Myocyte (in vitro differentiated cells): ENCODE measurements around the gene RSRP1. TPM values are rescaled to one million over a fixed set of nuclear protein-coding genes. Genes with fewer than 3 reads are reported as not detected.
"Not testable (repeated sequence)": the region's sequence is repeated elsewhere in the genome, so short reads cannot be mapped to it uniquely, and the experiment has no call there.

Source experiments
- DNase-seq: peaks from one replicate; pipeline ENCODE4 v3.0.0-alpha.2; 2012; ENCODE audit warnings: low read depth
- polyA plus RNA-seq: library from polyadenylated mRNA; unstranded; fragments of >200 nt; gene quantifications from one replicate; pipeline ENCODE4 v1.2.1, GENCODE V29; 2012; ENCODE audit warnings: missing spikeins
- total RNA-seq: library from RNA; depleted of rRNA; stranded (reverse); fragments of >200 nt; gene quantifications from 2 replicates; pipeline ENCODE4 v1.2.3, GENCODE V29; 2014

RSRP1 gene, protein sequence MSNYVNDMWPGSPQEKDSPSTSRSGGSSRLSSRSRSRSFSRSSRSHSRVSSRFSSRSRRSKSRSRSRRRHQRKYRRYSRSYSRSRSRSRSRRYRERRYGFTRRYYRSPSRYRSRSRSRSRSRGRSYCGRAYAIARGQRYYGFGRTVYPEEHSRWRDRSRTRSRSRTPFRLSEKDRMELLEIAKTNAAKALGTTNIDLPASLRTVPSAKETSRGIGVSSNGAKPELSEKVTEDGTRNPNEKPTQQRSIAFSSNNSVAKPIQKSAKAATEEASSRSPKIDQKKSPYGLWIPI
- total RNA-seq, result 83.7 and 87.6 TPM in 2 replicates
- 42.5 TPM for polyA plus RNA-seq

DNA sequence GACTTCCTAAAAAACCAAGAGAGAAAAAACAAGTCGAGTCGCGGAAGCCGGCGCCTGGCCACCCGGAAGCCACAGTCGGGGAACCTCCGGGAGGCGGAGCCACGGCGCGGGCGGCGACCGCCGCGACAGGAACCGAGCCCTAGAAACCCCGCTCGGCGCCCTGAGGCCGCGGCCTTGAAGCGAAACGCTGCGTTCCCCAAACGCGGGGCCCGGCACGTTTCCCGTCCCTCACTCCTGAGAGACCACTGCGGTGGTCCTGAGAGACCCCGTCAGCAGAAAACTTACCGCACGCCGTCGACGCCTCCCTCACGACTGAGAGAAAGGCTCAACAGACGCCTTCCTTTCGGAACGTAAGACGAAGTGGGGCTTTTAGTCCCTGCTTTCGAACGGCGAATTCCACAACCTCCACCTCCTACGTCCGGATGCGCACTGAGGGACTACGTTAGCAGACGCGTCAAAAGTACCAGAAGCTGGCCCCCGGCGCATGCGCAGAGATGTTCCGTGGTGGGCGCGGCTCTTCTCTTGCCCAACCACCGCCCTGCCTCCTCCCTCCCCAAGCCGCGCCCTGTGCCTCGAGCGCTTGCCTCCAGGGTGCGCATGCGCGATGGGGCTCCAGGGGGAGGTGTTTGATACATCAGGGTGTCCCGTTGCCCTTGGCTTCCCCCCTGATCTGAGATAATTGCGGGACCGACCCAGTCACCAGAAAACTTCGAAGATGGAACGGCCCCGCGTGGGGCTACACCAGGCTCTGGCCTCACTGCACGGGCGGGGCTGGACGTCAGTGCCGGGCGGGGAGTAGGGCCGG lies at the start of gene RSRP1:
Gene RSRP1 (minus strand): TSS at position 431 of the 805 bp plus-strand sequence. CDS start 491 bp downstream, outside the sequence.
- DNase-seq, result peak; percentile 99

DNA sequence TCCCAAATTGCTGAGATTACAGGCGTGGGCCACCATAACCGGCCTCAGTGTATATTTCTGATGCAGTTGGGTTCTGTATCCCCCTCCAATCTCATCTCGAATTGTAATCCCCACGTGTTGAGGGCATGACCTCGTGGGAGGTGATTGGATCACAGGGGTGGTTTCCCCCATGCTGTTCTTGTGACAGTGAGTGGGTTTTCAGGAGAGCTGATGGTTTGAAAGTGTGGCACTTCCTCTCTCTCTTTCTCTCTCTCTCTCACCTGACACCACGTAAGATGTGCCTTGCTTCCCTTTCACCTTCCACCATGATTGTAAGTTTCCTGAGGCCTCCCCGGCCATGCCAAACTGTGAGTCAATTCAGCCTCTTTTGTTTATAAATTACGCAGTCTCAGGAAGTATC lies 49.2 kb upstream of the RSRP1 start:
- not testable (repeated sequence) for DNase-seq

DNA sequence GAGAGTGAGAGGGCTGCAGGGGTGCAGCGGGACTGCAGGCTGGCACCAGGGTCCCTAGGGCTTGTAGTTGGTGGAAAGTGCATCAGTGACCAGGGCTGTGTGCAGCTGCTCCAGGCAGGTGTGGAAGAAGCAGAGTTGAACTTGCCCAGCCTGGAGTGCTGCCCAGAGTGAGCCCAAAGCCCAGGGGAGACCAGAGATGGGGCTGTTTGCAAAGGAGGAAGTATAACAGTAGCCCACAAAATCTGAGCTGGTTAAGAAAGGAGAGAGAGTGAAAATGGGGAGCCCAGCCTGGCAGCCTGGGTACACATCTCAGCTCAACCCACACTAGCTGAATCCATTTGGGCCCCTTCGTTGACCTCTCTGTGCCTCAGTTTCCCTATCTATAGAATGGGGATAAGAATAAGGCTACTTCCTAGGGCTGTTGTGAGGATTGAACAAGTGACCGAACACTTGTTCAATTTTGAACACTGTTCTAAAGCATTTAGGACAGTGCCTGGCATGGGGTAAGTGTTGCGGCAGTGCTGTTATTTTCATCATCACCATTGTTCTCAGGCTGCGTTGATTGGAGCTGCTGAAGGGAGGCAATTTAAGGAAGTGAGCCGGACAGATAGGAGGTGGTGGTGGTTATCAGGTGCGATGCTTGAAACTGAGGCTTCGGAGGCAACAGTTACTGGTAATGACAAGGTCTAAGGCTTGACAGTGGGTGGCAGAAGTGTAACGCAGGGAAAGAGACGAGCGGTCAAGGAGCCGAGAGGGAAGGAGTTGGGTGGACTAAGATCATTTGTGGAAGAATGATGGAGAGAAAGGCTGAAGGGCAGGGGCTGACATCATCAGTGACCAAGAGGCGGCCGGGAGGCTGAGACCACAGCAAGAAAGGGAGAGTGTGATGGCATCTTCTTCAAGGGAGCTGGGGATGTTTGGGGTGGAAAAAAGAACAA lies 47.9 kb upstream of the RSRP1 start:
- not testable (repeated sequence) for DNase-seq

DNA sequence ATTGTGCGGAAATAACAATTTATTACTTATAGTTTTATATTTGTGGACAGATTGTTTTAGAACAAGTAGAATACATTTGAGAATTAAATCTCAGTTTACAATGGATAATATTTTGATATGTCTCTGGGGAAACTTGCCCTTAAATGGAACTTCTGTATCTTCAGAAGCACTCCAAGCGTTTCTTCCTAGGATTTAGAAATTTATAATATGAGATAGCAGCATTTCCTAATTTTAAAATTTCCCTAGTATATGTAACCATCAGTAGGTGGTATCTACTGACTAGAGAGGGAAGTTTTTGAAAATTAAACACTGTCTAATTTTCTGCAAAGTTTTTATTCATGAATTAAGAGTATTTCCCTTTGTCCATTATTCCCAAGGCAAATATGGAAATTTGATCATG lies 46.2 kb upstream of the RSRP1 start:
- DNase-seq, result not testable (repeated sequence)

DNA sequence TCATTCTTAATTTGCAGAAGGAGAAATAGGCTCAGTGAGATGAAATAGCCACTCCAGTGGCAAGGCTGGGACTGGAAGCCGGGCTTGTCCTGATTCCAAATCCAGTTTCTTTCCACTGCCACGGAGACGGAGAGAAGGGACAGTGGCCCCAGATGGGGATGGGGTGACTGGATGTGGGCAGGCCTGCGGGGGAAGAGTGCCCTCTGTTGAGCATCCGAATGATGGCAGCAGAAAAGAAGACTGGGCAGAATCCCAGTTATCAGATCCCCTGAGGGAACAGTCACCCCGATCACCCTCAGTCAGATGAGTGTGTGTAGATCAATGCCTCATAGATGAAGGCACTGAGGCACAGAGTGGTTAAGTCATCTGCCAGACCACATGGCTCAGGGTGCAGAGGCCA lies 42.8 kb upstream of the RSRP1 start:
- DNase-seq, result not testable (repeated sequence)

DNA sequence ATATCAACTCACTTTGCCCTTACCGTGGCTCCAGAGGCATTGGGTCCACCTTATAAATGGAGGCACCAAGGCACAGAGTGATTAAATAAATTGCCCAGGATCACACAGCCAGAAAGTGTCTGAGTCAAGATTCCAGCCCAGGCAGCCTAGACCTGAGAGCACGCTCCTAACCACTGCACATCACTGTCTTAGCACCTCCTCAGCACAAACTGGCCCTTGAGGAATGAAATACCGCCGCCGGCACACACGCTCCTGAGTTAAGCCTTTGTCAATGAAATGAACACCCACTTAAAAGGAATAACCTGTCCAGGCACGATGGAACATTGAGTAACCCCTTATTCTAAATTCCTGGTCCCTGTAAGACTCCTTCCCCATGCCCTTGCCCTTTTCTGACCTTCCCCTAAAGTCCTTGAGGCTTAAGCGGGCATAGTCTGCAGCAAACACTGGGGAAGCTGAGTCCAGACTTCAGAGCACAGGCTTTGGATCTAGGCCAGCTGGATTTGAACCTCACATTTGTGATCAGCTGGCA lies 41.4 kb upstream of the RSRP1 start:
- not testable (repeated sequence) for DNase-seq

DNA sequence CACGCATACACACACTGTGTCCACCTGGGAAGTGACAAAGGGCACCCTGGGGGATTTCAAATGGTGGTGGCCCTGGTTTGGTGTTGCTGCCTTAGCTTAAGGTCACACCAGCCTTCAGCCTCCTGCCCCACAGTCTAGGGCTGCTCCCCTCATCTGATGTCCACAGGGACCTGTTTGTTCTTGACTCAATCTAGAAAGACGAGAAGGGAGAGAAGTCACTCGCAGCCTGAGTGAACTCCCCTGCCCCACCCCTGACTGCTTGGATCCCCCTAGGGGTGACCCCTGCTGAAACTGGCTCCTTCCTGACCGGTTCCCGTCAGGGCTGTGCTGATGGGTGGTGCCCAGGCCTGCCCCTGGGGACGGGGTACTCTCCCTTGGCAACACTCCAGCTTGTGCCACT lies 39.9 kb upstream of the RSRP1 start:
- DNase-seq, result not testable (repeated sequence)

DNA sequence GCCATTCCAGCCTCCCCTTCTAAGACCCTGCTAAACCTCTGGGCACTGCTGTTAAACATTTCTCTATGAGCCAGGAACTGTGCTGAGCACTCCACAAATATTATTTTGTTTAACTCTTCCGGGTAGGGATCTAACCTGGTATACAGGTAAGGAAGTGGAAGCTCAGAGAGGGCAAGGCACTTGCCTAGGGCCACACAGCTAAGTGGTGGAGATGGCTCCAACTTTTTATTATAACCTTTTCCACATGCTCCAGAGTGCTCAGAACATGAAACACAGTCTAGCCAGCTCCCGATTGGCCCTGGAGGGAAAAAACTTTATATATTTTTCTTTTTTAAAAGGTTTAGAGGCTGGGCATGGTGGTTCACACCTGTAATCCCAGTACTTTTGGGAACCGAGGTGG lies 38.6 kb upstream of the RSRP1 start:
- DNase-seq, result not testable (repeated sequence)

DNA sequence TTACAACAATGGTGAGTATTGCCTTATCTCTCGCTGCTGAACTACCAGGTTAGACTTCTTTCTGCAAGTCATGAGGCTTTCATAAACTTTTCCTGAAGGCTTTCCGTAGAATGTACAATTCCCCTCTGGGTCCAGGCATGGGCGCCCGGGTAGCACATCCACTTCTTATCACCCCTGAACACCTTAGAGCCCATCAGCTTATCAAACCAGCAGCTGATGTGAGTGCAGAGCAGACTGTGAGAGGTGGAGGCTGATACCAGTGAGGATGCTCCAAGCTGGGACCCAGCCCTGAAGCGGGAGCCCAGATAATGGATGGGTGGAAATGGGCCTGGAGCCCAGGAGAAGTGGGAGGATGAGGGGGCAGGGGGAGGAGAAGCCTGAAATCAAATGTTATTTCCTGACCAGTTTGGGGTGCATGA lies 32.4 kb upstream of the RSRP1 start:
- not testable (repeated sequence) for DNase-seq

DNA sequence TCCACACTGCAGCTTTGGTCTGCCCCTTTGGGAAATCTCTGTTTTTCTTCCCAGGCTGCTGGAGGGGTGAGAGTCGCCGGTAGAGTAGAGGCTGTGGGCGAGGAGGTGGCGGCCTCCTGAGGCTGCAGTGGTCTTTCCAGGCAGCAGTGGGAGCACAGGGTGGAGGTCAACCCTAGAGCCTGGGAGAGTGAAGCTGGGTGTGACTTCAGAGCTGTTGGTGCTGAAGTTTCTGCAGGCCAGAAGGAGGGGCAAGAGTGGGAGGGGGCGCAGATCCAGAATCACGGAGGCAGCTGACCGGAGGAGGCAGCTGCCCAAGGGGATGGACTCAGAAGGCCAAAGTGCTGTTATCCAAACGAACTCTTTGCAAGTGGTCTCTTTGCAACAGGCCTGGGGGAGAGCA lies 31.5 kb upstream of the RSRP1 start:
- not testable (repeated sequence) for DNase-seq

DNA sequence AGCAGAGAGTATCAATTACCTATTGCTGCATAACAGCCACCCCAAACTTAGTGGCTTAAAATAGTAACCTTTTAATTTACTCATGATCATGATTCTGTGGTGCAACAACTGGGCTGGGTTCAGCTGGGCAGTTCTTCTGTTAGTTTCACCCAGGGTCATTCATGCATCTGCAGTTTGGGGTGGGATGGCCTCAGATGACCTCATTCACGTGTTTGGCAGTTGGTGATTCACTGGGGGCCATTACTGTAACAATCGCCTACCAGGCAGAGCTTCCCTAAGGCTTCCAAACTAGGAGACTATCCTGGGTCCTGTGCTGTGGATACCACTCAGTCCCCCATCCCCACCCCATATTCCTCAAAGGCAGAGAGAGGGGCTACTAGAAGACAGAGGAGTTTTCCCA lies 31.1 kb upstream of the RSRP1 start:
- DNase-seq, result not testable (repeated sequence)

DNA sequence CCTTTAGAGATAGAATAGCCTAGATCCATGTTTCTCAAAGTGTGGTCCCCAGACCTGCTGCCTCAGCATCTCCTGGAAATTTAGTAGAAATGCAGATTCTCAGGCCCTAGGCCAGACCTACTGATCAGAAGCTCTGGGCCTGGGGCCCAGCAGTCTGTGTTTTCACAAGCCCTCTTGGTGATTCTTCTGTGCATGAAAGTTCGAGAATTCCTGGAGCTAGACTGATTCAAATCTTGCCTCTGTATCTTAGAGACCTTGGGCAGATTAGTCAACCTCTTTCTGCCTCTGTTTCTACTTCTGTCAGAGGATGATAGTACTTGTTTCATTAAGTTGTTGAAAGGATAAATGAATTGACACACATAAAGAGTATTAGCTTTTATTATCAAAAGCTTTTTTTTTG lies 30.0 kb upstream of the RSRP1 start:
- not testable (repeated sequence) for DNase-seq

DNA sequence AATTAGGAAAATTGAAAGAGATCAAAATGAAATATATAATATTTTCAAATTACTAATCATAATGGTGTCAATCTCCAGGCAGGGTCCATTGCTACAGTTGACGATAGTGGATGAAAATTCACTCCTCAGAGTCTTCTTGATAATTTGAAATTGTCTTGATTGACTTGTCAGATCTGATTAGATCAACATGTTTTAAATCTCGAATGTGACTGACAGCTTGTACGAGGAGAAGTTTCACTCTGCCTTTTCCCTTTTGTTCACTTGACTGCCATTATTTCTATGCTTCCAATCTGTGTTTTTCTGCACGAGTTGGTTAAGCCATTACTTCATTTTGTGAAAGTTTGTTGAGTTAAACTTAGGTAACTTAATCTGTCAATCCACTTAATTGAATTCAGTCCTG lies 28.4 kb upstream of the RSRP1 start:
- not testable (repeated sequence) for DNase-seq

DNA sequence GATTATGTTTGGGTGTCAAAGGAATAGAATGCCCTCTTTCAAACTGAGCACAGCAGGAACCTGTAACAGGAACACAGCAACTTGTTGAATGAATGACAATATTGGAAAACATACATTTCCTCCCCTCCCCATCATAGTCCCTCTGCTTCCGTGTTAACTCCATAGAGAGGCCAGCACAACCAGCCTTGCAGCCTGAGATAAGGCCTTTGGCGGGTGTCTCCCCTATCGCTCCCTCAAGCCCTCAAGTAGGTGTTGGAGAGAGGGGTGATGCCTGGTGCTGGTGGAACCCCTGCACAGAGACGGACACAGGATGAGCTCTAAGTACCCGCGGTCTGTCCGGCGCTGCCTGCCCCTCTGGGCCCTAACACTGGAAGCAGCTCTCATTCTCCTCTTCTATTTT lies 25.0 kb upstream of the RSRP1 start, which contains the start of gene RHD:
Gene RHD (plus strand): TSS at position 272 of the 400 bp plus-strand sequence. CDS start 39 bp downstream, at position 311.
- not testable (repeated sequence) for DNase-seq

DNA sequence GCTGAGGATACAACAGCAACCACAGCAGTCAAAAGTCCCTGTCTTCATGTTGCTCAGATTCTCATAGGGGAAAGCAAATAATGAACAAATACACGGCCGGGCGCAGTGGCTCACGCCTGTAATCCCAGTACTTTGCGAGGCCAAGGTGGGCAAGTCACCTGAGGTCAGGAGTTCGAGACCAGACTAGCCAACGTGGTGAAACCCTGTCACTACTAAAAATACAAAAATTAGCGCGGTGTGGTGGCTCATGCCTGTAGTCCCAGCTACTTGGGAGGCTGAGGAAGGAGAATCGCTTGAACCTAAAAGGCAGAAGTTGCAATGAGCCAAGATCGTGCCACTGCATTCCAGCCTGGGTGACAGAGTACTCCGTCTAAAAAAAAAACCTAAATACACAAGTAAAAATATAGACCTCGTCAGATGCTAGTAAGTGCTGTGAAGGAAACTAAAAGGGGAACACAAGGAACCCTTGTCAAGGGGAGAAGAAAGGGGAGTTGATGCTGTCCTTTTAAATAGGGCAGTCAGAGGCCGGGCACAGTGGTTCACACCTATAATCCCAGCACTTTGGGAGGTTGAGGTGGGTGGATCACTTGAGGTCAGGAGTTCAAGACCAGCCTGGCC lies 21.0 kb upstream of the RSRP1 start:
- DNase-seq, result not testable (repeated sequence)

DNA sequence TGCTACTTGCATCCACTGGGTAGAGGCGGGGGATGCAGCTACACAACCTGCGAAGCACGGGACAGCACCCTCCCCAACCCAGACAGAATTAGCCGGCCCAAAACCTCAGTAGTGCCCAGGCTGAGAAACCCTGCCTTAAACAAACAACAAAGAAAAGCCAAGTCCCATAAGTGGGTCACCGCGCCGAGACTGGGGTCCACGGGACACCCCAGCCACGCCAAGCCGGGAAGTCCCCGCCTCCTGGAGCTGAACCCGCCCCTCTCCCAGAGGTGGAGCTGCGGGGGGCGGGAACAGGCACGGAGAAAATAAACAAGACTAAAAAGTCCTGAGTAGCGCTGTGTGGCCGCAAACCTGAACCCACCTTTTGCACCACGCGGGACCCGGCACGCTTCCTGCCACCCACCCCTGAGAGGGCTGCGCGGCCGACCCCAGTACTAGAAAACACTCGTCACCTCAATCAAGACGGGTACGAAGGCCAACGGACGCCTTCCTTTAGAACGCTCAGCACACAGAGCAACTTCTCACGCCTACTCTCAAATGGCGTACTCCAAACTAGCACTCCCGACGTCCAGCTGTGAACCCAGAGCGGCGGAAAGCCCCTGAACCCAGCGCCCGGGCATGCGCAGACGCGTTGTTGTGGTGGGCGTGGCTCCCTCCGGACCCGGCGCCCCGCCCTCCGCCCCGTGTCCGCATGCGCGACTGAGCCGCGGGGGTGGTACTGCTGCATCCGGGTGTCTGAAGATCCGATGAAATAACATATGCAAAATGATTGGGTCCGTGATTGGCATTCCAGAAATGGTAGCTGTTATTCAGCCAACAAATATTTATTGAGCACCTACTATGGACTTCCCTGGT lies 20.3 kb upstream of the RSRP1 start:
- not testable (repeated sequence) for DNase-seq

DNA sequence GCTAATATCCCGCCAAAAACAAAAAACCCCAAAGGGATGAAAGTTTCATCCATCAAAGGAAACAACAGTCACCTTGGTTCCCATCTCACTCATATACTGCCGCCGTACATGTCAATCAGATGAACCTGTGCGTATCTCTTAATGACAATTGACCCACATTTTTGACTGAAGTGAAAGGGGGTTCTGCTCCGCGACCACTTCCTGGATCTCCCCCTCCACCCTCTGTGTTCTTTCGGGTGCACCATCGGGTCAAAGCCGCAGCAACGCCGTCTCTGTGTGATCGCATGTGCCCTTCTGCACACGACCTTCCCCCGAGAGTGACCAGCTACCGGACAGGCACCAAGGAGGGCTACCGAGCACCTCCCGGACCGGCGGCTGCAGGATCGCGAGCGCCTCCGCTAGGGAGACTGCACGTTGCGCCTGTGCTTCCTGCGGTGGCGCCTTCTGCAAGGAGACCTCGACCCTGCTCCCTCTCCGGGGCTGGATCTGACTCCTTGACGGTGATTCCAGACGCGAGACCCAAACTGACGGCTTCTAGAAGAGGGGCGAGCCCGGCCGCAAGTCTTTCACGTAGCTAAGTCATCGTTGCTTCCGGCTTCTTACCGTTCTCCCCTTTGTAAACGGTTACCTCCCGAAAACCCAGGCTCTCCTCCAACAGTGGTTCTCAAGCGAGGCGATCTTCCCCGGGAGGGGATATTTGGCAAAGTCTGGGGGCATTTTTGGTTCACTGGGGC lies 19.5 kb upstream of the RSRP1 start:
- DNase-seq, result not testable (repeated sequence)

DNA sequence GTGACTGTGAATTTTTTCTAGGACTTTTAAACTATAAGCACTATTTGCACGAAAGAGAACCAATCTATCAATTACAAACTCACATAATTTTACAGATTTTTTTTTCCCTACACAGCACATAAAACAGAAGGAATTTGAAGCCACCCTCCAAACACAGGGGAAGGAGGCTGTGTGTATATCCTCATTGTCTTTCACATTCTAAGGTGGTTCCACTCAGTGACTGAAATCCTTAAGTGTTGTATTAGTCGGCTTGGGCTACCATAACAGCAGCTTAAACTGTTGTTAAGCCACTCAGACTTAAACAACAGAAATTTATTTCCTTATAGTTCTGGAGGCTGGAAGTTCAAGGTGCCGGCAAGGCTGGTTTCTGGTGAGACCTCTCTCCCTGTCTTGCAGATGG lies 13.1 kb upstream of the RSRP1 start:
- DNase-seq, result not testable (repeated sequence)

DNA sequence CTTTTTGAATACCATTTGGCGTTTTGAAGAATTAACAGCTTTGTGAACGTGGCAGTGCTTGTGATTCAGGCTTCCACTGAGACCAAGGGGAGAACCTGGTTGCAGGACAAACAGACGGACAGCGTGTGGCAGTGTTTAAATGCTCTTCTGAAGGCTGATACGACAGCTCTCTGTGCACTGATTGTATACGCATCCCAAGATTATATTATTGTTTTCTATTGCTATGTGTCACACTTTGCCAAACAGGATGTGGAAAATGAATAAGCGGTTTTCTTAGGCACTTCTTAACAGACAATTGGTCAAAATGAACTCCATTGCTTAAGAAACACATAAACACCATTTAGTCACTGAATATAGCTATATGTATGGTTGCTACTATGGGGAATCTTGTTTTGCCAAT lies 12.6 kb upstream of the RSRP1 start:
- DNase-seq, result peak; percentile 24
